ENCODE measurements around the gene POLR2F. TPM values are rescaled to one million over a fixed set of nuclear protein-coding genes. Genes with fewer than 3 reads are reported as not detected.
"Not testable (repeated sequence)": the region's sequence is repeated elsewhere in the genome, so short reads cannot be mapped to it uniquely, and the experiment has no call there.

Gene POLR2F
- total RNA-seq, 4 donors from 2014 or later = 31.5 to 63.8 (median 43.3) TPM

DNA sequence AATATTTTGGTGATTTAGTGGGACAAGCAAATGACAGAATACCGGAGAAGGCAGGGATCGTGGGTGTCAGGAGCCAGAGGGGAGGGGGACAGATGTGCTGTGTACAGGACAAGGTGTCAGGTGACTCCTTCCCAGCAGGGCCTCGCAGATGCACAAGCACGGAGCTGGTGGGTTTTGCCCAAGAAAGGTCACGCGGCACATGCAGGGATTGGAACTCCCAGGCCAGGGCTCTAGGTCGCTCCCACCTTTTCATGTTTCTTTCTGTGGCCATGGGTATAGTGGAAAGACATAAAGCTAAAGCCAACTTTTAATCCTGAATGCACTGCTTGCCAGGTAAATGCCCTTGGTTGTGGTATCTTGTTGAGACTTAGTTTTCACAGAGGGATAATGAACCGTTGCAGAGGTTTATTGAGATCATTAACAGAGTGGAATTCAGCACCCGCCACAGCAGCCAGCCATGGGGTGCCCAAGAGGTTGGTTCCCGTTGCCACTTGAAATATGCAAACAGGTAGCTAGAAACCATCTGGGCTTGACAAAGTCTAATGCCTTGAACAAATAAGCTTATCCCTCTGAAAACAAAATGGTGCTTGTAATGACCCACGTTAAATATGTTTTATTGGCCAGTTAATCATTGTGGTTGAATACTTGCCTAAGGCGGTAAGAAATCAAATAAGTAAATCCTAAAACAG lies 10.2 kb upstream of the POLR2F start:
- intact Hi-C loops (cut with DNase I; ENCODE audit: low total_unique reads) = no loop called here
- no peaks in the 10 kb centered on the region for H3K27me3 ChIP-seq
- no peaks in the 10 kb centered on the region for H3K36me3 ChIP-seq

GRCh38 chr22:37943825-37944198 lies 9.7 kb upstream of the POLR2F start:
- H3K4me1 ChIP-seq = no peaks in the 10 kb centered on the region
- H3K9me3 ChIP-seq = no peaks in the 10 kb centered on the region
- no peaks in the 10 kb centered on the region for H3K36me3 ChIP-seq
- H3K27ac ChIP-seq = no peak overlapping the region
- intact Hi-C loops (cut with DNase I; ENCODE audit: low total_unique reads) = no loop called here
- no peak overlapping the region for H3K4me3 ChIP-seq
- no peak for DNase-seq
- no peaks in the 10 kb centered on the region for H3K27me3 ChIP-seq
- TF ChIP-seq, protein P1, sequence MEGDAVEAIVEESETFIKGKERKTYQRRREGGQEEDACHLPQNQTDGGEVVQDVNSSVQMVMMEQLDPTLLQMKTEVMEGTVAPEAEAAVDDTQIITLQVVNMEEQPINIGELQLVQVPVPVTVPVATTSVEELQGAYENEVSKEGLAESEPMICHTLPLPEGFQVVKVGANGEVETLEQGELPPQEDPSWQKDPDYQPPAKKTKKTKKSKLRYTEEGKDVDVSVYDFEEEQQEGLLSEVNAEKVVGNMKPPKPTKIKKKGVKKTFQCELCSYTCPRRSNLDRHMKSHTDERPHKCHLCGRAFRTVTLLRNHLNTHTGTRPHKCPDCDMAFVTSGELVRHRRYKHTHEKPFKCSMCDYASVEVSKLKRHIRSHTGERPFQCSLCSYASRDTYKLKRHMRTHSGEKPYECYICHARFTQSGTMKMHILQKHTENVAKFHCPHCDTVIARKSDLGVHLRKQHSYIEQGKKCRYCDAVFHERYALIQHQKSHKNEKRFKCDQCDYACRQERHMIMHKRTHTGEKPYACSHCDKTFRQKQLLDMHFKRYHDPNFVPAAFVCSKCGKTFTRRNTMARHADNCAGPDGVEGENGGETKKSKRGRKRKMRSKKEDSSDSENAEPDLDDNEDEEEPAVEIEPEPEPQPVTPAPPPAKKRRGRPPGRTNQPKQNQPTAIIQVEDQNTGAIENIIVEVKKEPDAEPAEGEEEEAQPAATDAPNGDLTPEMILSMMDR (IDR thresholded peaks at IDR 0.05) = no peak
- no peak for TF ChIP-seq POLR2A (IDR thresholded peaks at IDR 0.05)

More for the DNA sequence above, 10.2 kb upstream of the POLR2F start:
- DNase-seq = no peak
- H3K9me3 ChIP-seq = no peaks in the 10 kb centered on the region
- H3K4me3 ChIP-seq = no peak overlapping the region
- no peak overlapping the region for H3K27ac ChIP-seq
- TF ChIP-seq, protein P1 (IDR thresholded peaks at IDR 0.05) = no peak
- TF ChIP-seq POLR2A (IDR thresholded peaks at IDR 0.05) = no peak
- no peaks in the 10 kb centered on the region for H3K4me1 ChIP-seq

- H3K27me3 ChIP-seq; H3K9me3 ChIP-seq; H3K27ac ChIP-seq; H3K36me3 ChIP-seq; H3K4me3 ChIP-seq; H3K4me1 ChIP-seq; intact Hi-C loops (cut with DNase I; ENCODE audit: low total_unique reads); DNase-seq: not testable (repeated sequence)
These were observed 9.1 kb upstream of the POLR2F start for GRCh38 chr22:37944423-37944822.

- H3K27ac ChIP-seq; intact Hi-C loops (cut with DNase I; ENCODE audit: low total_unique reads); H3K4me1 ChIP-seq; H3K9me3 ChIP-seq; H3K4me3 ChIP-seq; DNase-seq; H3K36me3 ChIP-seq; H3K27me3 ChIP-seq: not testable (repeated sequence)
These were observed 6.2 kb upstream of the POLR2F start for GRCh38 chr22:37947142-37947795.

- Histone ChIP-seq H3K9me3 (no peaks in the 10 kb centered on the region), H3K4me3 (no peak overlapping the region), H3K27me3 (no peaks in the 10 kb centered on the region), H3K27ac (no peak overlapping the region), H3K4me1 (peaks cover 0 to 12% of the 10 kb centered on the region in 2 donors), H3K36me3 (no peaks in the 10 kb centered on the region)
- TF ChIP-seq, protein P1 (IDR thresholded peaks at IDR 0.05) = no peak
- no peak for TF ChIP-seq POLR2A (IDR thresholded peaks at IDR 0.05)
- DNase-seq = no peak
- intact Hi-C loops (cut with DNase I; ENCODE audit: low total_unique reads) = no loop called here
These were observed 2.2 kb upstream of the POLR2F start for GRCh38 chr22:37951305-37951704.

- H3K27me3 ChIP-seq; H3K27ac ChIP-seq; intact Hi-C loops (cut with DNase I; ENCODE audit: low total_unique reads); H3K9me3 ChIP-seq; DNase-seq; H3K36me3 ChIP-seq: not testable (repeated sequence)
- H3K4me1 ChIP-seq = peaks cover 0 to 12% of the 10 kb centered on the region in 2 donors
- H3K4me3 ChIP-seq = peak overlapping the region; percentile 86 to 90
These were observed 870 bp upstream of the POLR2F start for GRCh38 chr22:37952629-37953028.
